WTC11 (cell line): ENCODE measurements around the gene EPHA6. TPM values are rescaled to one million over a fixed set of nuclear protein-coding genes. Genes with fewer than 3 reads are reported as not detected.
"Not testable (repeated sequence)": the region's sequence is repeated elsewhere in the genome, so short reads cannot be mapped to it uniquely, and the experiment has no call there.

ENCODE experiments used
- ATAC-seq: fragments of 200-7000 bp; cut with Tn5 transposase; 2 replicates; pipeline ENCODE4 v1.10.0; 2021; ENCODE audit warnings: mild to moderate bottlenecking, moderate library complexity
- CTCF ChIA-PET: fragments of 300-600 bp; sonication (Branson Sonifier 250); formaldehyde crosslinking; loops from one replicate; lab custom pipeline; 2021; ENCODE audit warnings: antibody characterized with exemption; lab: Charles Lee
- POLR2A ChIA-PET: fragments of 350-600 bp; sonication (Branson Sonifier 250); formaldehyde crosslinking; loops from one replicate; lab custom pipeline; 2021; ENCODE audit warnings: antibody characterized with exemption; lab: Charles Lee
- DNase-seq: peaks from one replicate; pipeline ENCODE4 v3.0.0; 2021; ENCODE audit warnings: low spot score
- H3K27ac Mint-ChIP-seq: 2 replicates; pipeline ENCODE4 v1.8.0; 2021; ENCODE audit warnings: mixed read lengths
- H3K27me3 Mint-ChIP-seq: 2 replicates; pipeline ENCODE4 v1.8.0; 2021; ENCODE audit warnings: low read depth, mild to moderate bottlenecking, moderate library complexity, mixed read lengths
- H3K36me3 Mint-ChIP-seq: 2 replicates; pipeline ENCODE4 v1.8.0; 2021; ENCODE audit warnings: mixed read lengths
- H3K4me1 Mint-ChIP-seq: 2 replicates; pipeline ENCODE4 v1.8.0; 2022; ENCODE audit warnings: mixed read lengths
- H3K4me3 Mint-ChIP-seq: 2 replicates; pipeline ENCODE4 v1.8.0; 2021; ENCODE audit warnings: mild to moderate bottlenecking, moderate library complexity, mixed read lengths
- H3K9me3 Mint-ChIP-seq: 2 replicates; pipeline ENCODE4 v1.8.0; 2021; ENCODE audit warnings: mixed read lengths
- CREB1 ChIP-seq: sonication (generic); formaldehyde crosslinking; IDR thresholded peaks from 2 replicates; pipeline ENCODE4 v1.8.0; 2023; ENCODE audit warnings: mild to moderate bottlenecking, missing genetic modification reagents
- CREM ChIP-seq: sonication (generic); formaldehyde crosslinking; IDR thresholded peaks from 2 replicates; pipeline ENCODE4 v1.8.1; 2022; ENCODE audit warnings: mild to moderate bottlenecking, missing genetic modification reagents, moderate library complexity
- ERG ChIP-seq: fragments of 250-450 bp; sonication (Bioruptor Pico); IDR thresholded peaks from 2 replicates; pipeline ENCODE4 v1.8.0; 2021; ENCODE audit warnings: mild to moderate bottlenecking
- FOXJ3 ChIP-seq: sonication (generic); formaldehyde crosslinking; IDR thresholded peaks from 2 replicates; pipeline ENCODE4 v1.9.0; 2021; ENCODE audit warnings: missing genetic modification reagents, mild to moderate bottlenecking, borderline replicate concordance
- FOXK1 ChIP-seq: sonication (generic); formaldehyde crosslinking; IDR thresholded peaks from 2 replicates; pipeline ENCODE4 v1.8.0; 2022; ENCODE audit warnings: mild to moderate bottlenecking, moderate library complexity, missing genetic modification reagents
- GABPB1 ChIP-seq: sonication (generic); formaldehyde crosslinking; IDR thresholded peaks from 2 replicates; pipeline ENCODE4 v1.8.1; 2023; ENCODE audit warnings: mild to moderate bottlenecking, missing genetic modification reagents
- GRHL2 ChIP-seq: fragments of 250-450 bp; sonication (Bioruptor Pico); IDR thresholded peaks from 2 replicates; pipeline ENCODE4 v1.8.0; 2022; ENCODE audit warnings: mild to moderate bottlenecking, moderate library complexity; ENCODE audit not compliant: insufficient replicate concordance, severe bottlenecking
- GTF2I ChIP-seq: fragments of 250-450 bp; sonication (Bioruptor Pico); conservative IDR thresholded peaks from 2 replicates; pipeline ENCODE4 v1.4.0; 2021; ENCODE audit warnings: mild to moderate bottlenecking
- PRDM15 ChIP-seq: sonication (generic); formaldehyde crosslinking; IDR thresholded peaks from 2 replicates; pipeline ENCODE4 v1.8.0; 2022; ENCODE audit warnings: missing genetic modification reagents
- PREB ChIP-seq: sonication (generic); formaldehyde crosslinking; IDR thresholded peaks from 2 replicates; pipeline ENCODE4 v1.8.1; 2022; ENCODE audit warnings: mild to moderate bottlenecking, missing genetic modification reagents, moderate library complexity, borderline replicate concordance
- RORB ChIP-seq: fragments of 250-450 bp; sonication (Bioruptor Pico); IDR thresholded peaks from 2 replicates; pipeline ENCODE4 v1.9.0; 2021; ENCODE audit warnings: mild to moderate bottlenecking
- SP1 ChIP-seq: sonication (generic); formaldehyde crosslinking; conservative IDR thresholded peaks from 2 replicates; pipeline ENCODE4 v1.8.1; 2022; ENCODE audit warnings: missing genetic modification reagents
- STAT6 ChIP-seq: sonication (generic); formaldehyde crosslinking; conservative IDR thresholded peaks from 2 replicates; pipeline ENCODE4 v1.8.1; 2023; ENCODE audit warnings: mild to moderate bottlenecking, low read depth, missing genetic modification reagents, moderate library complexity
- ZNF138 ChIP-seq: sonication (generic); formaldehyde crosslinking; conservative IDR thresholded peaks from 2 replicates; pipeline ENCODE4 v1.8.1; 2022; ENCODE audit warnings: mild to moderate bottlenecking, moderate library complexity, missing genetic modification reagents
- ZNF512 ChIP-seq: sonication (generic); formaldehyde crosslinking; IDR thresholded peaks from 2 replicates; pipeline ENCODE4 v1.8.1; 2022; ENCODE audit warnings: missing genetic modification reagents, borderline replicate concordance
- total RNA-seq: library from RNA; stranded (reverse); gene quantifications from 3 replicates; pipeline ENCODE4 v1.2.3, GENCODE V29; 2021
- TF ChIP-seq, protein P1 (sequence below): sonication (generic); formaldehyde crosslinking; IDR thresholded peaks from 2 replicates; pipeline ENCODE4 v1.8.0; 2022; ENCODE audit warnings: mild to moderate bottlenecking, missing genetic modification reagents
- TF ChIP-seq, protein P2 (sequence below): sonication (generic); formaldehyde crosslinking; IDR thresholded peaks from 2 replicates; pipeline ENCODE4 v1.8.1; 2022; ENCODE audit warnings: mild to moderate bottlenecking, moderate library complexity, missing genetic modification reagents
- TF ChIP-seq, protein P3 (sequence below): sonication (generic); formaldehyde crosslinking; IDR thresholded peaks from 2 replicates; pipeline ENCODE4 v1.8.1; 2023; ENCODE audit warnings: mild to moderate bottlenecking, missing genetic modification reagents
- TF ChIP-seq, protein P4 (sequence below): fragments of 250-450 bp; sonication (Bioruptor Pico); IDR thresholded peaks from 2 replicates; pipeline ENCODE4 v2.1.2; 2022; ENCODE audit warnings: mild to moderate bottlenecking, moderate library complexity

The EPHA6 gene
- total RNA-seq, 1 experiment from 2014 or later, result 2.1 TPM

DNA sequence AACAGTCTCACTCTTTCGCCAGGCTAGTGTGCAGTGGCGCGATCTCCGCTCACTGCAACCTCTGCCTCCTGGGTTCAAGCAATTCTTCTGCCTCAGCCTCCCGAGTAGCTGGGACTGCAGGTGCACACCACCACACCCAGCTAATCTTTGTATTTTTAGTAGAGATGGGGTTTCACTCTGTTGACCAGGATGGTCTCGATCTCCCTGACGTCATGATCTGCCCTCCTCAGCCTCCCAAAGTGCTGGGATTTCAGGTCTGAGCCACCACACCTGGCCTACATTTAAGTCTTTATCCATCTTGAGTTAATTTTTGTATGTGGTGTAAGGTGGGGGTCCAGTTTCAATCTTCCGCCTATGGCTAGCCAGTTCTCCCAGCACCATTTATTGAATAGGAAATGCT, 211.2 kb downstream of the EPHA6 start:
- ATAC-seq, H3K4me1 Mint-ChIP-seq, H3K36me3 Mint-ChIP-seq, POLR2A ChIA-PET, CTCF ChIA-PET, H3K27me3 Mint-ChIP-seq, DNase-seq, H3K27ac Mint-ChIP-seq, H3K4me3 Mint-ChIP-seq: not testable (repeated sequence)
- peaks cover 11% of the 10 kb centered on the region for H3K9me3 Mint-ChIP-seq

DNA sequence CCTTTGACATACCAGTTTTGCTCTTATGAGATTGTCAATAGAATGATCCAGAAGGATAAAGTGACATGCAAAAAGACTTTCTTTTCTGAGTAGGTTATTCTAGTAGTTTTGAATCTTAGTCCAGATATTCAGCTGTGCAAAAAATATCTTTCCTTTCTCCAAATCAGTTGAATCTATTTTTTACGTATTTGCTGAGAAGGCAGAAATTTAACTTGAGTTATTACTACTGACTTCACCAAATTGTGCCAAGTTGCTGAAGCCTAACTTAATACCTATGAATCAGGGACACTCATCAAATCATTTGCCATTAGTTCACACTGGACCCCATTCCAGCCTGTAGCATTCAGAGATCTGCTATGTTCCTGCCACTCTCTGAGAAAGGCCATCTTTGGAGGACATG, 215.6 kb downstream of the EPHA6 start:
- no peaks in the 10 kb centered on the region for H3K4me1 Mint-ChIP-seq
- H3K27ac Mint-ChIP-seq, result no peak overlapping the region
- no peak overlapping the region for H3K4me3 Mint-ChIP-seq
- DNase-seq, result no peak
- H3K36me3 Mint-ChIP-seq, result no peaks in the 10 kb centered on the region; the same call in 1 of the 2 replicates
- peaks cover 14% of the 10 kb centered on the region for H3K9me3 Mint-ChIP-seq
- ATAC-seq, result no peak
- TF ChIP-seq FOXK1 (CRISPR knock-in tag) (no peak), CREM (CRISPR knock-in tag) (no peak), FOXJ3 (CRISPR knock-in tag) (no peak), ZNF512 (CRISPR knock-in tag) (no peak), PREB (CRISPR knock-in tag) (no peak), ERG (no peak), CREB1 (no peak), PRDM15 (CRISPR knock-in tag) (no peak), GABPB1 (CRISPR knock-in tag) (no peak), ZNF138 (CRISPR knock-in tag) (no peak), SP1 (CRISPR knock-in tag) (no peak), GTF2I (CRISPR knock-in tag) (no peak), STAT6 (CRISPR knock-in tag) (no peak), GRHL2 (CRISPR knock-in tag) (no peak), RORB (CRISPR knock-in tag) (no peak)
- TF ChIP-seq, protein P1, sequence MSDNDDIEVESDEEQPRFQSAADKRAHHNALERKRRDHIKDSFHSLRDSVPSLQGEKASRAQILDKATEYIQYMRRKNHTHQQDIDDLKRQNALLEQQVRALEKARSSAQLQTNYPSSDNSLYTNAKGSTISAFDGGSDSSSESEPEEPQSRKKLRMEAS (CRISPR knock-in tag), result no peak
- TF ChIP-seq, protein P2, sequence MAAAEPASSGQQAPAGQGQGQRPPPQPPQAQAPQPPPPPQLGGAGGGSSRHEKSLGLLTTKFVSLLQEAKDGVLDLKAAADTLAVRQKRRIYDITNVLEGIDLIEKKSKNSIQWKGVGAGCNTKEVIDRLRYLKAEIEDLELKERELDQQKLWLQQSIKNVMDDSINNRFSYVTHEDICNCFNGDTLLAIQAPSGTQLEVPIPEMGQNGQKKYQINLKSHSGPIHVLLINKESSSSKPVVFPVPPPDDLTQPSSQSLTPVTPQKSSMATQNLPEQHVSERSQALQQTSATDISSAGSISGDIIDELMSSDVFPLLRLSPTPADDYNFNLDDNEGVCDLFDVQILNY (CRISPR knock-in tag), result no peak
- TF ChIP-seq, protein P3, sequence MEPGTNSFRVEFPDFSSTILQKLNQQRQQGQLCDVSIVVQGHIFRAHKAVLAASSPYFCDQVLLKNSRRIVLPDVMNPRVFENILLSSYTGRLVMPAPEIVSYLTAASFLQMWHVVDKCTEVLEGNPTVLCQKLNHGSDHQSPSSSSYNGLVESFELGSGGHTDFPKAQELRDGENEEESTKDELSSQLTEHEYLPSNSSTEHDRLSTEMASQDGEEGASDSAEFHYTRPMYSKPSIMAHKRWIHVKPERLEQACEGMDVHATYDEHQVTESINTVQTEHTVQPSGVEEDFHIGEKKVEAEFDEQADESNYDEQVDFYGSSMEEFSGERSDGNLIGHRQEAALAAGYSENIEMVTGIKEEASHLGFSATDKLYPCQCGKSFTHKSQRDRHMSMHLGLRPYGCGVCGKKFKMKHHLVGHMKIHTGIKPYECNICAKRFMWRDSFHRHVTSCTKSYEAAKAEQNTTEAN, result no peak
- TF ChIP-seq, protein P4, sequence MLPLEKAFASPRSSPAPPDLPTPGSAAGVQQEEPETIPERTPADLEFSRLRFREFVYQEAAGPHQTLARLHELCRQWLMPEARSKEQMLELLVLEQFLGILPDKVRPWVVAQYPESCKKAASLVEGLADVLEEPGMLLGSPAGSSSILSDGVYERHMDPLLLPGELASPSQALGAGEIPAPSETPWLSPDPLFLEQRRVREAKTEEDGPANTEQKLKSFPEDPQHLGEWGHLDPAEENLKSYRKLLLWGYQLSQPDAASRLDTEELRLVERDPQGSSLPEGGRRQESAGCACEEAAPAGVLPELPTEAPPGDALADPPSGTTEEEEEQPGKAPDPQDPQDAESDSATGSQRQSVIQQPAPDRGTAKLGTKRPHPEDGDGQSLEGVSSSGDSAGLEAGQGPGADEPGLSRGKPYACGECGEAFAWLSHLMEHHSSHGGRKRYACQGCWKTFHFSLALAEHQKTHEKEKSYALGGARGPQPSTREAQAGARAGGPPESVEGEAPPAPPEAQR (CRISPR knock-in tag), result no peak
- POLR2A ChIA-PET, result no interaction called here
- CTCF ChIA-PET, result no interaction called here
- no peaks in the 10 kb centered on the region for H3K27me3 Mint-ChIP-seq
